Mucosa of stomach (tissue), 1 donor: ENCODE results near the gene TIGD6.

Experiments used
- H3K27me3 ChIP-seq: one replicate; pipeline ENCODE4 v1.7.0; 2013; ENCODE audit warnings: mild to moderate bottlenecking, low read length; ENCODE audit not compliant: control insufficient read depth, insufficient read depth
- H3K36me3 ChIP-seq: one replicate; pipeline ENCODE4 v1.7.0; 2013; ENCODE audit warnings: low read length; ENCODE audit not compliant: control insufficient read depth, insufficient read depth
- H3K4me1 ChIP-seq: one replicate; pipeline ENCODE4 v1.7.0; 2013; ENCODE audit warnings: mild to moderate bottlenecking, low read length; ENCODE audit not compliant: control insufficient read depth, insufficient read depth
- H3K4me3 ChIP-seq: one replicate; pipeline ENCODE4 v1.7.0; 2013; ENCODE audit warnings: low read length
- H3K9ac ChIP-seq: one replicate; pipeline ENCODE4 v1.7.0; 2013; ENCODE audit warnings: mild to moderate bottlenecking, low read length, moderate library complexity
- H3K9me3 ChIP-seq: one replicate; pipeline ENCODE4 v1.7.0; 2013; ENCODE audit warnings: mild to moderate bottlenecking, low read length, moderate library complexity; ENCODE audit not compliant: control insufficient read depth
- donor health status: Pancreatic carcinoma.

Gene TIGD6

DNA sequence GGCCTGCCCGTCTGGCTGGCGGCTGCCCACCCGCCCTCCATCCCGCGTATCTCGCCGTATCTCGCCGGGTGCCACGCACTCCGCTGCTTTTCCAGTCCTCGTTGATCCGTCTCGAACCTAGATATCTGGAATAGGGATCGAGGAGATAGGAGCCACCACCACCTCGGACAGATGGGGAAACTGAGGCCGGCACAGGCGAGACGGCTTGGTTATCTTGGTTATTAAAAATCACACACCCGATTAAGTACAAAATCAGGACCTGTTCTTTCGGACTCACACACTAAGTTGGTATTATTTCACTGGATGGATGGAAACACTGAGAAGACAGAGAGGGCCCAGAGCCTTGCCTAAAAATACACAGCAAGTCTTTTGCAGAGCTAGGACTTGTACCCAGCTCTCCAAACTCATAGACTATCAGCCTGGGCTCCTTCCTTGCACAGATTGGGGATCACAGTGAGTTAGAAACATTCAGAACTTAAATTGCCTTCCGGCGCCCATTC is 39.2 kb downstream of the TIGD6 start:
- Histone ChIP-seq H3K36me3 (no peaks in the 10 kb centered on the region), H3K9ac (peak overlapping the region; percentile 83), H3K4me3 (peak overlapping the region; percentile 69), H3K27me3 (no peaks in the 10 kb centered on the region), H3K4me1 (peaks cover 14% of the 10 kb centered on the region), H3K9me3 (no peaks in the 10 kb centered on the region)

DNA sequence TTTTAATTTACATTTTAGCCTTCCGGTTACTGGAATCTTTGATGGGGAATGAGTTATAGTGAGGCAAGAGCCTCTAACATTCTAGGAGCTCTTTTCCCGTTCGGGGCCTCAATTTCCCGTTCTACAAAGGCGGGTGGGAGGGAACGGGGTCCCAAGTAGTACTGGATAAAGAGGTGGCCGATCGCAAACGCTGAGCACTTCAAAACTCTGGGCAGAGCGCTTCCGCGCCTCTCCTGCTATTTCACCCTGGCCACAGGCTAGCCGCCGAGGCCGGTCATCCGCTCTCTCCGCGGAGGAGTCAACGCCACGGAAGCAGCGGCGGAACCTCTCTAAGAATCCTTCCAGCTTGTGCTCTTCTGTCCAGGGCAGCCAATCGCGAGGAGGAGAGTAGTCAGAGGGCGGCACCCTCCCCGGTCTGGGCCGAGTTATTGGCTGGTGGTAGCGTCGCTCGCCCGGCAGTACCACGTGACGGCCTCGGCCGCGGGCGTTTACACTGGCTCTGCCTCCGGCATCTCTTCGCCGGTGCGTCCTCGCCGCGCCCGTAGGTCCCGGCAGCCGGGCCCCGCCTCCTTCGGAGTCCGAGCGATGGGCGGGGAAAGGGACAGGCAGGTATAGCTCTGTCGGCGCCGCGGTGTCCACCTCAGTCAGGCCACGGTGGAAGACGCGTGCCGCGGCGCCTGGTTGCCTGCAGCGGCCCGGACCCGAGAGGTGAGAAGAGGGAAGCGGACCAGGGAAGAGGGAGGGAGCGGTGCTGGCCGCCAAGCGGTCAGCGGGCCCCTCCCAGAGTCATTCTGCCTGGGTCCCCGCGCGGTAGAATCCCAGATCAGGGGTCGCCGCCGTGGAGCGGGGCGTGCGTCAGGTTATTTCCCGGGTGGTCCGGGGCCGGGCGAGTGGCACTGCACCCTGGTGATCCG is 39.9 kb downstream of the TIGD6 start, which contains the start of gene SLC26A2:
Gene SLC26A2 (plus strand): TSS at position 487 of the 914 bp plus-strand sequence. CDS start 16,895 bp downstream, outside the sequence.
- Histone ChIP-seq H3K4me3 (peak within 1 kb of the TSS; percentile 69), H3K4me1 (peaks cover 14% of the 10 kb centered on the region), H3K9me3 (no peaks in the 10 kb centered on the region), H3K9ac (peak within 1 kb of the TSS; percentile 83), H3K27me3 (no peaks in the 10 kb centered on the region), H3K36me3 (no peaks in the 10 kb centered on the region)

DNA sequence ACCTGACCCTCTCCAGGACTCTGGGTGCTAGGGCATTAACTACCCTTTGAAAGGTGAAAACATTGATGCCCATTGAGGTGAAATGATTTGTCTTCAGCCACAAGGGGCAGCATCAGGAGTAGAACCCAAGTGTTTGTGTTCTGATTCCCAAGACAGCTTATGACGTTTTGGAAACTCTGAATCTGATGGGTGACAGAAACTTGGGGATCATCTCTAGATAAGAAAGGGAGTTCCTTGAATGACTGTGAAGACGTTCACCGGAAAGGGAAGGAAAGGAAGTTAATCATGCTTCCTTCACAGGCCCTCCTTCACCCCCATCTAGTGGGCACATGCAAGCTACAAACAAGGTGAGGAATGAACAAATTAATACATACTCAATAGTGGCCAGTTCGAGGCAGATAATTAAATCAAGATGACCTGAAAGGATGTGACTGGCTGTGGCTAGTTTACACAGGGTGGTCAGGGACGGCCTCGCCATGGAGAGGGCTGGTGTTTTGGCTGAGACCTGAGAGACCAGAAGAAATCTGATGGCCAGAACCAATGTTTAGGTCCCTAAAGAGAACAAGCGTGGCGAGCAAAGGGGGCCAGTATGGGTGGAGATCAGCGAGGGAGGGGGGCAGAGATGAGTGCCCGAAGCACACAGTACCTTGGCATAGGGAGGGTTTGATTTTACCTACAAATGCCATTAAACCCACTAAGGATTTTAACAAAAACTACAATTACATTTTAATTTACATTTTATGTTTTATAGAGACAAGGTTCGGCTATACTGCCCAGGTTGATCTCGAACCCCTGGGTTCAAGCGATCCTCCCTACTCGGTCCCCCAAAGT is 40.8 kb downstream of the TIGD6 start:
- peaks cover 14% of the 10 kb centered on the region for H3K4me1 ChIP-seq
- H3K4me3 ChIP-seq: peak overlapping the region; percentile 69
- no peaks in the 10 kb centered on the region for H3K36me3 ChIP-seq
- H3K9ac ChIP-seq: peak overlapping the region; percentile 83
- no peaks in the 10 kb centered on the region for H3K9me3 ChIP-seq
- no peaks in the 10 kb centered on the region for H3K27me3 ChIP-seq

GRCh38 chr5:149957855-149958254 is 42.6 kb downstream of the TIGD6 start:
- Histone ChIP-seq H3K9me3 (no peaks in the 10 kb centered on the region), H3K27me3 (no peaks in the 10 kb centered on the region), H3K9ac (no peak overlapping the region), H3K36me3 (no peaks in the 10 kb centered on the region), H3K4me1 (peaks cover 14% of the 10 kb centered on the region), H3K4me3 (no peak overlapping the region)

DNA sequence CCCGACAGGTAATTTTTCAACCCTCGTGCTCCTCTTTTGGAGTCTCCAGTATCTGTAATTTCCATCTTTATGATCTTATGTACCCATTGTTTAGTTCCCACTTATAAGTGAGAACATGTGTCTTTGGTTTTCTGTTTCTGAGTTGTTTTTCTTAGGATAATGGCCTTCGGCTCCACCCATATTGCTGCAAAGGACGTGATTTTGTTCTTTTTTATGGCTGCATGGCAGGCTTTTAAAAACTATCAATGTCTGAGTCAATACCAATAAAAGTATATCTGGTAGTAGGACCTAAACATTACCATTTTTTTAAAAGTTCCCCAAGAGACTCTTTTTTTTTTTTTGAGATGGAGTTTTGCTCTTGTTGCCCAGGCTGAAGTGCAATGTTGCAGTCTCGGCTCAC is 43.8 kb downstream of the TIGD6 start:
- H3K9me3 ChIP-seq: no peaks in the 10 kb centered on the region
- no peak overlapping the region for H3K9ac ChIP-seq
- H3K4me3 ChIP-seq: no peak overlapping the region
- peaks cover 14% of the 10 kb centered on the region for H3K4me1 ChIP-seq
- H3K27me3 ChIP-seq: no peaks in the 10 kb centered on the region
- no peaks in the 10 kb centered on the region for H3K36me3 ChIP-seq

DNA sequence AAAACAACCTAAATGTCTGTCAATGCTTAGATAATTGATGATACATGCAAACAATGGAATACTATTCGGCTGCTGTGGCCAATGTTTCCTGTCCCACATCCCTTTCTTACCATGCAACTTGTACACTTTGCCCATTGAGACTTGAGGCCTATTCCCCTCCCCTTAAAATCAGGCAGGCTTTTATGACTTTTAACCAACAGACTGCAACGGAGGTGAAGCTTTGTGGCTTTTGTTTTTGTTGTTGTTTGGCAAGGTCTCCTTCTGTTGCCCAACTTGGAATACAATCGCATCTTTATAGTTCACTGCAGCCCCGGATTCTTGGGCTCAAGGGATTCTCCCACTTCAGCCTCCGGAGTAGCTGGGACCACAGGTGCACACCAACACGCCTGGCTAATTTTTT is 45.7 kb downstream of the TIGD6 start:
- no peaks in the 10 kb centered on the region for H3K9me3 ChIP-seq
- no peak overlapping the region for H3K9ac ChIP-seq
- no peaks in the 10 kb centered on the region for H3K27me3 ChIP-seq
- no peaks in the 10 kb centered on the region for H3K36me3 ChIP-seq
- H3K4me3 ChIP-seq: no peak overlapping the region
- H3K4me1 ChIP-seq: peaks cover 4% of the 10 kb centered on the region

DNA sequence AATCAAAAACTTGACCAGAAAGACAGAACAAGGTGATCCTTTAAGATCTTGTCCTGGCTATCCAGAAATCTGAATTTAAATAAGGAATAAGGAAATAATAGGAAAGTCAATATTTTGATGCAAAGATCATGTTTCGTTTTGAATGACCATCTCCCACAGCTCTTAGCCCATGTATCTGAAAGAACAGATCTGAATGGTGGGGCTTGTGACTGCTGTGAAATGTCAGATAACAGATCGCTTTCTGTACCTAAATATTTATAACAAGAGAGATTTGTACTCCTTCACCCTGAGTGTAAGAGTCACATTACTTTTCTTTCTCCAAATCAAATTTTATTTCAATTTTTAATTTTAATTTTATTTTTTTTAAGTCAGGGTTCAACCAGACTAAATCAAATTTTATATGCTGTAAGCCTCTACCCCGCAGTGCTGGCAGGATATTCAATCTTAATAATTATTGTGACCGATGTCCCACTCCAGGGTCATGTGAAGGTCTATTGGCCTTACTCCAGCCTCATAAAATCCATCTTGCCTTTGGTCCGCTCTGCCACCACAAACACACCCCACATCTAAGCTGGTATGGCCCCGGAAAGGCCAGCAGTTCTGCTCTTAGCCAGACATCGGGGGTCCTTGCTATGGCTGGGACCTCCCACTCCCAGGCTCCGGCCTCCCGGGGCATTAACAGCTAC is 46.9 kb downstream of the TIGD6 start:
- H3K9ac ChIP-seq: no peak overlapping the region
- H3K4me1 ChIP-seq: no peaks in the 10 kb centered on the region
- no peaks in the 10 kb centered on the region for H3K36me3 ChIP-seq
- H3K9me3 ChIP-seq: no peaks in the 10 kb centered on the region
- no peaks in the 10 kb centered on the region for H3K27me3 ChIP-seq
- H3K4me3 ChIP-seq: no peak overlapping the region

GRCh38 chr5:149951138-149951749 is 49.2 kb downstream of the TIGD6 start:
- H3K4me1 ChIP-seq: no peaks in the 10 kb centered on the region
- no peaks in the 10 kb centered on the region for H3K9me3 ChIP-seq
- no peak overlapping the region for H3K4me3 ChIP-seq
- no peaks in the 10 kb centered on the region for H3K36me3 ChIP-seq
- no peaks in the 10 kb centered on the region for H3K27me3 ChIP-seq
- H3K9ac ChIP-seq: no peak overlapping the region

- no peaks in the 10 kb centered on the region for H3K36me3 ChIP-seq
- H3K9ac ChIP-seq: no peak overlapping the region
- no peaks in the 10 kb centered on the region for H3K9me3 ChIP-seq
- H3K4me3 ChIP-seq: no peak overlapping the region
- no peaks in the 10 kb centered on the region for H3K4me1 ChIP-seq
- no peaks in the 10 kb centered on the region for H3K27me3 ChIP-seq
These were observed 51.5 kb downstream of the TIGD6 start for GRCh38 chr5:149948993-149949392.

DNA sequence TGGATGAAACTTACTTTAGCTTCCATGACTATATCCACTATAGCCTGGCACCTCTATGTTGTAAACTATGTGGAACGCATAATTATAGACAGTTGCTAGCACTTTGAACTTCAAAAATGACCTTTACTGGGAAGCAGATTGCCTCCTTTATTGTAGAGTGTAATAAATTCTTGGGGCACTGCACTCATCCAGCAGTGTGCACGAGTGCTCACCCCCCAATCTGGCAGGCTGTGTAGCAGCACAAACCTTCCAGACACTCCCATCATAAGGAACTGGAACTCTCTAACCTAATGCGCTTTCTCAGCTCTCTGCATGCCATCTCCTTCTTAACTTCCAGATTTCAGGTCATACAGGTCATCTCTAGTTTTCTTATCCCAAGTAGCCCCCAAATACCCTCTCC is 54.3 kb downstream of the TIGD6 start:
- H3K4me1 ChIP-seq: peaks cover under 1% of the 10 kb centered on the region
- no peak overlapping the region for H3K9ac ChIP-seq
- H3K9me3 ChIP-seq: no peaks in the 10 kb centered on the region
- H3K27me3 ChIP-seq: no peaks in the 10 kb centered on the region
- no peaks in the 10 kb centered on the region for H3K36me3 ChIP-seq
- no peak overlapping the region for H3K4me3 ChIP-seq

DNA sequence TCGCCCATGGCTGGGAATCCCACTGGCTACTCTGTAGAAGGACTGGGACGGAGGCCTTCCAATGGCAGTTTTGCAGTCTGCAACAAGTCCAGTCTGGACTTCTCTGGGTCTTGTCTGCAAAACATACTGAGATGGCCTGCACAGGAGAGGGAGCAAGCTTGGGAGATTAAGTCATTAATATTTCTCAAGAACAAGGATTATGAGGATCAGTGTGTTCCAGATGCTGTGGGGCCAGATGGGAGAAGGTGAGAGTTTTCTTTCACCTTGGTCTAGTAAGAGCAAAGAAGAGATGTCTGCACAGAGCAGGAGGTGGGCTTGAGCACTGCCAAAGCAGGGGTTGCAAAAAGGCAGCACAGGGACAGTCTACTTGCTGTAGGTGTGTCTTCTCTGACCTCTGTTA is 55.8 kb downstream of the TIGD6 start, which contains the start of gene PDE6A:
Gene PDE6A (minus strand): TSS at position 128 of the 400 bp plus-strand sequence. CDS start 120 bp downstream, at position 8.
- H3K4me1 ChIP-seq: peaks cover 4% of the 10 kb centered on the region
- no peaks in the 10 kb centered on the region for H3K9me3 ChIP-seq
- no peaks in the 10 kb centered on the region for H3K27me3 ChIP-seq
- H3K4me3 ChIP-seq: no peak within 1 kb of the TSS
- H3K36me3 ChIP-seq: no peaks in the 10 kb centered on the region
- H3K9ac ChIP-seq: no peak within 1 kb of the TSS
